Left lung (tissue), 10 donors: ENCODE results near the gene CCDC57. TPM values are rescaled to one million over a fixed set of nuclear protein-coding genes. Genes with fewer than 3 reads are reported as not detected.
A peak's percentile ranks its signal among the peaks of the same experiment; 100 is the strongest.
"Not testable (repeated sequence)": the region's sequence is repeated elsewhere in the genome, so short reads cannot be mapped to it uniquely, and the experiment has no call there.

Experiments
- ATAC-seq: fragments of 200-7000 bp; cut with Tn5 transposase; one replicate; pipeline ENCODE4 v1.9.1; 2020; ENCODE audit warnings: moderate library complexity
- DNase-seq, 4 donors: peaks; one replicate each; pipeline ENCODE4 v3.0.0-alpha.2; 2013 to 2020
- H3K27ac ChIP-seq, 2 donors: fragments of 200-600 bp; sonication (generic) in 1 of 2; one replicate each; pipeline versions ENCODE4 v1.5.0 to v1.8.0; 2020 to 2021
- H3K27me3 ChIP-seq, 2 donors: fragments of 200-600 bp; sonication (generic) in 1 of 2; one replicate each; pipeline versions ENCODE4 v1.5.0 to v1.8.0; 2020 to 2021
- H3K36me3 ChIP-seq, 2 donors: fragments of 200-600 bp; sonication (generic) in 1 of 2; one replicate each; pipeline versions ENCODE4 v1.5.0 to v1.8.0; 2020 to 2021
- H3K4me1 ChIP-seq, 2 donors: fragments of 200-600 bp; one replicate each; pipeline ENCODE4 v1.8.0; 2021
- H3K4me3 ChIP-seq, 2 donors: fragments of 200-600 bp; sonication (generic) in 1 of 2; one replicate each; pipeline versions ENCODE4 v1.5.0 to v1.8.0; 2020 to 2021; ENCODE audit warnings: mild to moderate bottlenecking in 1 of 2
- H3K9me3 ChIP-seq, 2 donors: fragments of 200-600 bp; sonication (generic) in 1 of 2; one replicate each; pipeline versions ENCODE4 v1.5.0 to v1.8.0; 2020 to 2021
- intact Hi-C, 2 donors: fragments of 100-400 bp; cut with DNase I; formaldehyde crosslinking; loops; one replicate each; pipeline versions ENCODE4 v1.11.2 to v1.14.2; 2022
- polyA plus RNA-seq, 6 donors: library from polyadenylated mRNA; unstranded; fragments of 120-200 nt; gene quantifications; one replicate each; pipeline ENCODE4 v1.2.1, GENCODE V29; 2013; ENCODE audit not compliant: insufficient read length in 6 of 6
- total RNA-seq, 2 donors: library from RNA; stranded (reverse); fragmentation: NEBNext Ultra II Directional; extraction: Animal tissue kit (Norgen Biotek cat#: 25700); gene quantifications; one replicate each; pipeline ENCODE4 v1.2.1, GENCODE V29; 2021
- TF ChIP-seq, protein P1 (sequence below), 2 donors: fragments of 200-600 bp; sonication (generic) in 1 of 2; IDR thresholded peaks; one replicate each; pipeline versions ENCODE4 v1.5.0 to v1.8.0; 2021; ENCODE audit warnings: antibody characterized with exemption in 2 of 2
- donor health status: DM: no; HTN: yes; CAD: no.
- donor health status: DM: no; HTN: no; CAD: no.

CCDC57 gene
- total and polyA plus RNA-seq, 8 donors: 41.7 to 73.4 (median 59.8) TPM

GRCh38 chr17:82177761-82178498 lies 34.7 kb downstream of the CCDC57 start:
- ATAC-seq: no peak
- Histone ChIP-seq H3K27ac (no peak overlapping the region), H3K9me3 (no peaks in the 10 kb centered on the region), H3K36me3 (peaks cover 0 to 82% of the 10 kb centered on the region in 2 donors), H3K4me1 (no peaks in the 10 kb centered on the region), H3K4me3 (no peak overlapping the region), H3K27me3 (no peaks in the 10 kb centered on the region)
- TF ChIP-seq, protein P1, sequence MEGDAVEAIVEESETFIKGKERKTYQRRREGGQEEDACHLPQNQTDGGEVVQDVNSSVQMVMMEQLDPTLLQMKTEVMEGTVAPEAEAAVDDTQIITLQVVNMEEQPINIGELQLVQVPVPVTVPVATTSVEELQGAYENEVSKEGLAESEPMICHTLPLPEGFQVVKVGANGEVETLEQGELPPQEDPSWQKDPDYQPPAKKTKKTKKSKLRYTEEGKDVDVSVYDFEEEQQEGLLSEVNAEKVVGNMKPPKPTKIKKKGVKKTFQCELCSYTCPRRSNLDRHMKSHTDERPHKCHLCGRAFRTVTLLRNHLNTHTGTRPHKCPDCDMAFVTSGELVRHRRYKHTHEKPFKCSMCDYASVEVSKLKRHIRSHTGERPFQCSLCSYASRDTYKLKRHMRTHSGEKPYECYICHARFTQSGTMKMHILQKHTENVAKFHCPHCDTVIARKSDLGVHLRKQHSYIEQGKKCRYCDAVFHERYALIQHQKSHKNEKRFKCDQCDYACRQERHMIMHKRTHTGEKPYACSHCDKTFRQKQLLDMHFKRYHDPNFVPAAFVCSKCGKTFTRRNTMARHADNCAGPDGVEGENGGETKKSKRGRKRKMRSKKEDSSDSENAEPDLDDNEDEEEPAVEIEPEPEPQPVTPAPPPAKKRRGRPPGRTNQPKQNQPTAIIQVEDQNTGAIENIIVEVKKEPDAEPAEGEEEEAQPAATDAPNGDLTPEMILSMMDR (IDR thresholded peaks at IDR 0.05): no peak
- intact Hi-C loops: no loop called here
- peak in 1 of 4 donors; percentile 47 for DNase-seq

DNA sequence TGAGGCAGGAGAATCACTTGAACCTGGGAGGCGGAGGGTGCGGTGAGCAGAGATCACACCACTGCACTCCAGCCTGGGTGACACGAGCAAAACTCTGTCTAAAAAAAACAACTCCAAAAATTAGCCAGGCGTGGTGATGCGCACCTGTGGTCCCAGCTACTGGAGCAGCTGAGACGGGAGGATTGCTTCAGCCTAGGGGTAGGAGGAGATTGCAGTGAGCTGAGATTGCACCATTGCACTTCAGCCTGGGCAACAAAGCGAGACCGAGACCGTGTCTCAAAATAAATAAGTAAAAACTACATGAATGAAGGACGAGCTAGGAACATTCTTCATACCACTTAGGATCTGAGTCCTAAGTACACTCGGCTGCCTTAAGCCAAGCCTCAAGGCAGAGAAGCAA lies 35.4 kb downstream of the CCDC57 start:
- ATAC-seq: no peak
- Histone ChIP-seq H3K27ac (no peak overlapping the region), H3K4me3 (no peak overlapping the region), H3K4me1 (no peaks in the 10 kb centered on the region), H3K27me3 (no peaks in the 10 kb centered on the region), H3K9me3 (no peaks in the 10 kb centered on the region), H3K36me3 (peaks cover 0 to 82% of the 10 kb centered on the region in 2 donors)
- intact Hi-C loops: no loop called here
- peak in 1 of 4 donors; percentile 17 for DNase-seq
- TF ChIP-seq, protein P1 (IDR thresholded peaks at IDR 0.05): no peak

DNA sequence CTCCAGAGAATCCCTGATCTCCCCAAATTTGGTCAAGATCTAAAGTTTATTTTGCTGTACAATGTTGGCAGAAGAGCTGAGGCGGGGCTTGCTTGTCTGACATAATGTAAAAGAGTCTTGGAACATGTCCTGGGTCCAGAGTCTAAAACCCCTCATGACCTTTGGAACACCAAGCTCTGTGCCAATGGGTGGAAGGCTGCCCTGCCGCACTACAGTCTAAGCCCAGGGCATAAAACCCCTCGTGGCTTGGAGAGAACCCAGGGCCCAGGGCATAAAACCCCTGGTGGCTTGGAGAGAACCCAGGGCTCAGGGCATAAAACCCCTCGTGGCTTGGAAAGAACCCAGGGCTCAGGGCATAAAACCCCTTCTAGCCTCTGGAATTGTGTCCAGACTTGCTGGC lies 36.7 kb downstream of the CCDC57 start:
- Histone ChIP-seq H3K27me3 (no peaks in the 10 kb centered on the region), H3K27ac (no peak overlapping the region), H3K9me3 (no peaks in the 10 kb centered on the region), H3K36me3 (peaks cover 0 to 84% of the 10 kb centered on the region in 2 donors), H3K4me3 (no peak overlapping the region), H3K4me1 (no peaks in the 10 kb centered on the region)
- ATAC-seq: no peak
- DNase-seq: peak in 1 of 4 donors; percentile 18
- TF ChIP-seq, protein P1 (IDR thresholded peaks at IDR 0.05): no peak
- intact Hi-C loops: no loop called here

GRCh38 chr17:82175201-82175600 lies 37.4 kb downstream of the CCDC57 start:
- Histone ChIP-seq H3K9me3 (no peaks in the 10 kb centered on the region), H3K4me3 (no peak overlapping the region), H3K27ac (no peak overlapping the region), H3K36me3 (peaks cover 0 to 84% of the 10 kb centered on the region in 2 donors), H3K27me3 (no peaks in the 10 kb centered on the region), H3K4me1 (peaks cover 0 to 2% of the 10 kb centered on the region in 2 donors)
- DNase-seq (peak in 1 of 4 donors; percentile 38), ATAC-seq (no peak)
- TF ChIP-seq, protein P1 (IDR thresholded peaks at IDR 0.05): no peak
- intact Hi-C loops: no loop called here

- peak in 1 of 4 donors; percentile 61 for DNase-seq
- H3K4me1 ChIP-seq, H3K9me3 ChIP-seq, intact Hi-C loops, H3K27me3 ChIP-seq, ATAC-seq, H3K4me3 ChIP-seq, H3K27ac ChIP-seq: not testable (repeated sequence)
- H3K36me3 ChIP-seq: peaks cover 0 to 85% of the 10 kb centered on the region in 2 donors
Observed at GRCh38 chr17:82174042-82174857, 38.4 kb downstream of the CCDC57 start.
